Hematopoietic multipotent progenitor cell treated with erythropoietin and hydrocortisone succinate and interleukin-3 and kit ligand, for 15 days (in vitro differentiated cells): Measurements from ENCODE around the gene TCF7L1.
"Not testable (repeated sequence)": the region's sequence is repeated elsewhere in the genome, so short reads cannot be mapped to it uniquely, and the experiment has no call there.

Source experiments
- DNase-seq: peaks from one replicate; pipeline ENCODE4 v3.0.0-alpha.2; 2015; ENCODE audit warnings: low spot score

Gene TCF7L1

GRCh38 chr2:85132834-85133637, at the start of gene TCF7L1:
TSS of gene TCF7L1 (plus strand) at chr2:85133392. CDS start at chr2:85133685, 293 bp downstream.
- no peak for DNase-seq

- DNase-seq: no peak
Observed at GRCh38 chr2:85085563-85085962, 47.6 kb upstream of the TCF7L1 start.

GRCh38 chr2:85087541-85087940, 45.7 kb upstream of the TCF7L1 start:
- DNase-seq: no peak

- DNase-seq: no peak
Observed at GRCh38 chr2:85088921-85089320, 44.3 kb upstream of the TCF7L1 start.

GRCh38 chr2:85089585-85089984, 43.6 kb upstream of the TCF7L1 start:
- DNase-seq: no peak

GRCh38 chr2:85091838-85092237, 41.4 kb upstream of the TCF7L1 start:
- DNase-seq: no peak

GRCh38 chr2:85095094-85095493, 38.1 kb upstream of the TCF7L1 start:
- no peak for DNase-seq

GRCh38 chr2:85096616-85097015, 36.6 kb upstream of the TCF7L1 start:
- DNase-seq: no peak

GRCh38 chr2:85104228-85104627, 29.0 kb upstream of the TCF7L1 start:
- DNase-seq: no peak

- no peak for DNase-seq
Observed at GRCh38 chr2:85106489-85107180, 26.6 kb upstream of the TCF7L1 start.

GRCh38 chr2:85110991-85111560, 22.1 kb upstream of the TCF7L1 start:
- no peak for DNase-seq

- no peak for DNase-seq
Observed at GRCh38 chr2:85111819-85112281, 21.3 kb upstream of the TCF7L1 start.

- no peak for DNase-seq
Observed at GRCh38 chr2:85112906-85113625, 20.1 kb upstream of the TCF7L1 start.

GRCh38 chr2:85114586-85115330, 18.4 kb upstream of the TCF7L1 start:
- no peak for DNase-seq

GRCh38 chr2:85116207-85116606, 17.0 kb upstream of the TCF7L1 start:
- DNase-seq: no peak

GRCh38 chr2:85119900-85120299, 13.3 kb upstream of the TCF7L1 start:
- DNase-seq: no peak

- DNase-seq: no peak
Observed at GRCh38 chr2:85120363-85120762, 12.8 kb upstream of the TCF7L1 start.

- not testable (repeated sequence) for DNase-seq
Observed at GRCh38 chr2:85126462-85126861, 6.7 kb upstream of the TCF7L1 start.

GRCh38 chr2:85129861-85130260, 3.3 kb upstream of the TCF7L1 start:
- DNase-seq: no peak

GRCh38 chr2:85130407-85130806, 2.8 kb upstream of the TCF7L1 start:
- no peak for DNase-seq

GRCh38 chr2:85131116-85131515, 2.1 kb upstream of the TCF7L1 start:
- no peak for DNase-seq

GRCh38 chr2:85132397-85132796, 795 bp upstream of the TCF7L1 start:
- no peak for DNase-seq
